Stimulated activated CD8-positive, alpha-beta memory T cell treated with anti-CD3 and anti-CD28 coated beads, Interleukin-4, amount 100 ng/mL, for 4 hours (primary cell): ENCODE results near the gene RAB18.
"Not testable (repeated sequence)": the region's sequence is repeated elsewhere in the genome, so short reads cannot be mapped to it uniquely, and the experiment has no call there.

Experiments
- DNase-seq, 2 donors: peaks; one replicate each; pipeline ENCODE4 v3.0.0-alpha.2; 2020; ENCODE audit warnings: low read depth in 2 of 2, low spot score in 1 of 2

Gene RAB18

GRCh38 chr10:27542812-27543211, 38.7 kb downstream of the RAB18 start:
- DNase-seq = no peak

DNA sequence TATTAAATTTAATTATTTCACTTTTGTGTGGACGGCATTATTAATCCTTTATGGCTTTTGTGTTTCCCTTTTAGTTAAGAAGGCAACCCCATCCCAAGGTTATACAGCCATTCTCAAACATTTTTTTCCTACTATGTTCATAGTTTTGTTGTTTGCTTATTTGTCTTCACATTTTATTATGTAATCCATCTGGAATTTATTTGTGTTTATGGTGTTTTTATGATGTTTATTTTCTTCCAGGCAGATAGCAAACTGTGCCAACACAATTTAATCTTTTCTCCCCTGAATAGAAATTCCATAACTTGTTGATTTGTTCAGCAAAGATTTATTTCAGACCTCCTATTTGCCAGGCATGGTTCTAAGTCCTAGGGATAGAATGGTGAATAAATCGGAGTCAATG, 42.9 kb downstream of the RAB18 start:
- DNase-seq = no peak

DNA sequence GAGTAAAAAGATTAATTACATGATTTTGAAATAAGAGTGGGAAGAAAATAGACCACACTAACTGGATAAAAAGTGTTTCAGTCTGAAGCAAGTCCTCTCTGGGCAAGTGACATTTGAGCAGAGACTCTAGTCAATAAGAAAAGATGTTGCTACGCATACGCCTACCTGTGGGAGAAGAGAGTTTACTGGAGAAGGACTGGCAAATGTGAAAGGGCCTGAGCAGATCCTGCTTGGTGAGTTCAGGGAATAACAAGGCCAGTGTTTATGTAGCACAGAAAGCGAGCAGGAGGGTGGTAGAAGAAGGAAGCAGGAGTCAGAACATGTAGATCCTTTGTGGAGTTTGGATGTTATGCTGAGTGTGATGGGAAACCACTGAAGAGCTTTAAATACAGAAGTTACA, 43.4 kb downstream of the RAB18 start:
- DNase-seq = no peak

DNA sequence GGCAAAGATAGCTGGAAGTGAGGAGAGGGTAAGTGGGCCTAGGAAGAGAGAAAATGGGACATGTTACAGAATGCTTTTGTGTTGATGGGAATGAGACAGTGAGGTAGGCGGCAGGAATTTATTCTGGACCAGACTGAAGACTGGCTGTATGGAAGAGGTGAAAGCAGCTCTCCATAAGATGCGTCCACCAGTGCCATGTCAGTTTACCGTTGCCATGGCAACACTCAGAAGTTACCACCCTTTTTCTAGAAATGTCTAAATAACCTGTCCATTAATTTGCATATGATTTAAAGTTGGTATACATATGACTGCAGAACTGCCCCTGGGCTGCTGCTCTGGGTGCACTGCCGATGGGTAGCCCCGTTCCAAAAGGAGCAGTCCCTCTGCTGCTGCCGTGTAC, 46.7 kb downstream of the RAB18 start:
- DNase-seq = no peak

- no peak for DNase-seq
These were observed 54.5 kb downstream of the RAB18 start for GRCh38 chr10:27558612-27559020.

- DNase-seq = no peak
These were observed 57.2 kb downstream of the RAB18 start for GRCh38 chr10:27561334-27561733.

DNA sequence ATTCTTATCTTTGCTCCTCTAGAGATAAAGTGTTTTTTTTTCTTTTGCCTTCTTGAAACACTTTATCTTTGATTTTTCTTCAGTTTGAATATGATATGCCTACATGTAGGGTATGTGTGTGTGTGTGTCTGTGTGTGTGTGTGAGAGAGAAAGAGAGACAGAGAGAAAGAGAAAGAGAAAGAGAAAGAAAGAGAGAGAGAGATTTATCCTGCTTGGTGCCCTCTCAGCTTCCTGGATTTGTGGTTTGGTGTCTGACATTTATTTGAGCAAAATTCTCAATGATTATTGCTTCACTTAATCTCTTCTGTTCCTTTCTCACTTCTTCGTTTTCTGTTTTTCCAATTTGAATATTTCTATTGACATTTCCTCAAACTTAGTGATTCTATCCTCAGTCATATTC, 60.3 kb downstream of the RAB18 start:
- DNase-seq = no peak

DNA sequence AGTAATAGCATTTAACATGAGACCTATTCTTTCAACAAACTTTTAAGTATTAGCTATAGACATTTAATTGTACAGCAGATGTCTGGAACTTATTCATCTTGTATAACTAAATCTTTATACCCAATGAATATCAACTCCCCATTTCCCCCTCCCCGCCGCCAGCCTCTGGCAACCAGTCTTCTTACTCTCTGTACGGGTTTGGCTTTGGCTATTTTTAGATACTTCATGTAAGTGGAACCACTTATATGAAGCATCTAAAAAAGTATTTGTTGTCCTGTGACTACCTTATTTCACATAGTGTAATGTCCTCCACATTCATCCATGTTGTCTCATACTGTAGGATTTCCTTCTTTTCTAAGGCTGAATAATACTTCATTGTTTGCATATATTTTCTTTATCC, 60.8 kb downstream of the RAB18 start:
- no peak for DNase-seq

- DNase-seq = no peak
These were observed 64.4 kb downstream of the RAB18 start for GRCh38 chr10:27568196-27569175.

DNA sequence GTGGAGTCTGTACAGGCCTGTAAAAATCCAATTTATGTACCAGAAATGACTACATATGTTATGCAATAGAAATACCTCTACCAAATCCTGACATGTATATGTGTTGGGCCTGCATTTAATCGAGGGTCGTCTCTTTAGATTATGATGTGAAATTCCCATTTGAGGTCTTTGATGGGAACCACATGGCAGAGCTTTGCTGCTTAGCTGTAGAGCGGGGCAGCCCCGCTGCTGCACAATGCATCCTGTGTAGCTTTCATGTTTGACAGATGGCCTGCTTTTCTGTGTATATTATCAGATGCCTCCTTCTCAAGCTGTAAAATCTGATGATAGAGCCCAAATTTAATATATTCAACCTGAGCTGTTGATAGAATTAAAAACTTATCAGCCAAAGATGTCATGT, 65.8 kb downstream of the RAB18 start:
- no peak for DNase-seq

DNA sequence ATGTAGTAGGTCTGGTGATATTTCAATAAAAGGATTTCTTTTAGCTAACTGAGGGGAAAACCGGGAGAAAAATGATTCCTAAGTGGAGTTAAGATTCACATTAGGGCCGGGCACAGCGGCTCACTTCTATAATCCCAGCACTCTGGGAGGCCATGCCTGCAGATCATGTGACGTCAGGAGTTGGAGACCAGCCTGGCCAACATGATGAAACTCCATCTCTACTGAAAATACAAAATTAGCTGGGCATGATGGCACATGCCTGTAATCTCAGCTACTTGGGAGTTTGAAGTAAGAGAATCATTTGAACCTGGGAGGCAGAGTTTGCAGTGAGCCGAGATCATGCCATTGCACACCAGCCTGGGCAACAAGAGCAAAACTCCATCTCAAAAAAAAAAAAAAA, 72.9 kb downstream of the RAB18 start:
- DNase-seq = not testable (repeated sequence)

GRCh38 chr10:27578316-27578715, 74.2 kb downstream of the RAB18 start:
- DNase-seq = no peak

- no peak for DNase-seq
These were observed 77.1 kb downstream of the RAB18 start for GRCh38 chr10:27581225-27581624.

DNA sequence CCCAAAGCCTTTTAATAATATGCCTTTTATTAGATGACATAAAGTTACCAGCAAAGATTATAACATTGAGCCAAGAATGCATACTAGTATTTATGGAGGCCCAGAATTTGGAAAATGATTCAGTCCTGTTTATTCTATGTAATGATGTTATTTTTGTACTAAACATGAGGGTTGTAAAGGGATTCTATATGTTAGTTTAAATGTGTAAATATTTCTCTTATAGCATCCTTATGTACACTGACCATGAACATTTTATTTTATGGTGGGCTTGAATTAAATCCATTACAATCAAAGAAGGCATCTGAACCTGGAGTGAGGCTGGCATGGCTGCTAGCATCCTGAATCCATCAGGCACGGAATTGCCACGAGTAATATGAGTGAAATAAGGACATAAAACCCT, 80.2 kb downstream of the RAB18 start:
- no peak for DNase-seq
